UCSD-AML1 (cell line): Measurements from ENCODE around the gene ABHD14A.
"Not testable (repeated sequence)": the region's sequence is repeated elsewhere in the genome, so short reads cannot be mapped to it uniquely, and the experiment has no call there.

ENCODE experiments used
- DNase-seq: peaks from one replicate; lab custom pipeline; 2025; ENCODE audit not compliant: unreplicated experiment; lab: John Stamatoyannopoulos, UW

The ABHD14A gene

GRCh38 chr3:51993657-51994056 is 18.8 kb downstream of the ABHD14A start:
- DNase-seq = not testable (repeated sequence)

- DNase-seq = no peak
Observed at GRCh38 chr3:51994530-51994929, 19.7 kb downstream of the ABHD14A start.

- DNase-seq = peak; percentile 93
Observed at GRCh38 chr3:51995346-51996163, 20.7 kb downstream of the ABHD14A start, which contains the start of gene RPL29. RPL29 (minus strand) TSS chr3:51995895; CDS start chr3:51995461, 434 bp downstream.

GRCh38 chr3:51997172-51997571 is 22.3 kb downstream of the ABHD14A start:
- no peak for DNase-seq

GRCh38 chr3:51997935-51998596 is 23.2 kb downstream of the ABHD14A start:
- no peak for DNase-seq

GRCh38 chr3:51998774-51999173 is 23.9 kb downstream of the ABHD14A start:
- DNase-seq = no peak

GRCh38 chr3:51999846-52000245 is 25.0 kb downstream of the ABHD14A start:
- no peak for DNase-seq

GRCh38 chr3:52001443-52001974 is 26.6 kb downstream of the ABHD14A start:
- peak; percentile 79 for DNase-seq

- DNase-seq = no peak
Observed at GRCh38 chr3:52002748-52003147, 27.9 kb downstream of the ABHD14A start.

- DNase-seq = peak; percentile 61
Observed at GRCh38 chr3:52004163-52004787, 29.4 kb downstream of the ABHD14A start.

GRCh38 chr3:52004906-52005395 is 30.1 kb downstream of the ABHD14A start:
- DNase-seq = no peak

GRCh38 chr3:52005571-52005986 is 30.7 kb downstream of the ABHD14A start:
- DNase-seq = peak; percentile 69

- DNase-seq = peak; percentile 63
Observed at GRCh38 chr3:52006017-52006819, 31.4 kb downstream of the ABHD14A start.

GRCh38 chr3:52006820-52007133 is 31.9 kb downstream of the ABHD14A start:
- no peak for DNase-seq

- DNase-seq = no peak
Observed at GRCh38 chr3:52007291-52007690, 32.4 kb downstream of the ABHD14A start.

GRCh38 chr3:52010431-52010830 is 35.6 kb downstream of the ABHD14A start:
- DNase-seq = no peak

GRCh38 chr3:52012699-52013098 is 37.8 kb downstream of the ABHD14A start:
- DNase-seq = no peak

- no peak for DNase-seq
Observed at GRCh38 chr3:52013802-52014598, 39.1 kb downstream of the ABHD14A start.

GRCh38 chr3:52014613-52015012 is 39.7 kb downstream of the ABHD14A start:
- peak; percentile 63 for DNase-seq
